ENCODE measurements around the gene BEAN1.

- TF ChIP-seq CTCF (IDR thresholded peaks at IDR 0.05; ENCODE audit: insufficient read depth, low read depth, low read length) (no peak), EZH2 (IDR thresholded peaks at IDR 0.05; ENCODE audit: insufficient read depth, low read length) (no peak)
These were observed 44.8 kb downstream of the BEAN1 start for GRCh38 chr16:66471716-66472393.

Measured in astrocyte (in vitro differentiated cells and primary cell).